SU-DHL-6 (cell line): ENCODE data around the gene SH3GL2.

Source experiments
- CTCF ChIP-seq: fragments of 200-600 bp; sonication (generic); IDR thresholded peaks from one replicate; pipeline ENCODE4 v1.5.1; 2017; ENCODE audit warnings: antibody characterized with exemption, mild to moderate bottlenecking, low read length, moderate library complexity; ENCODE audit not compliant: insufficient read depth, poor library complexity, severe bottlenecking
- EZH2phosphoT487 ChIP-seq: fragments of 200-600 bp; sonication (generic), shearing (Covaris generic); conservative IDR thresholded peaks from 2 replicates; pipeline ENCODE4 v1.6.1; 2018; ENCODE audit warnings: mild to moderate bottlenecking, antibody characterized with exemption, low read length, moderate library complexity, mixed read lengths

GRCh38 chr9:17837965-17838364, 259.1 kb downstream of the SH3GL2 start:
- TF ChIP-seq CTCF (no peak), EZH2phosphoT487 (no peak)
